GM23338 (cell line): Measurements from ENCODE around the gene ATP10A. TPM values are rescaled to one million over a fixed set of nuclear protein-coding genes. Genes with fewer than 3 reads are reported as not detected.

Experiments used
- ATAC-seq: fragments of 200-7000 bp; cut with Tn5 transposase; 3 replicates; pipeline ENCODE4 v1.9.1; 2020
- DNase-seq: peaks from one replicate; pipeline ENCODE4 v3.0.0-alpha.2; 2015; ENCODE audit warnings: low spot score
- H2AFZ ChIP-seq: fragments of 200-600 bp; sonication (generic); 2 replicates; pipeline ENCODE4 v1.8.0; 2016; ENCODE audit warnings: antibody characterized with exemption, mild to moderate bottlenecking, moderate library complexity
- H3F3A ChIP-seq: fragments of 200-600 bp; sonication (generic); replicated peaks from 2 replicates; pipeline ENCODE4 v1.8.0; 2017; ENCODE audit warnings: antibody characterized with exemption, mixed run types, low read depth
- H3K27ac ChIP-seq: fragments of 200-600 bp; sonication (generic); 2 replicates; pipeline ENCODE4 v1.6.1; 2016; ENCODE audit warnings: low read depth
- H3K27me3 ChIP-seq: fragments of 200-600 bp; sonication (generic); 2 replicates; pipeline ENCODE4 v1.8.0; 2016; ENCODE audit warnings: mild to moderate bottlenecking, mixed run types, moderate library complexity; ENCODE audit not compliant: insufficient read depth
- H3K36me3 ChIP-seq: fragments of 200-600 bp; sonication (generic); 2 replicates; pipeline ENCODE4 v1.8.0; 2016; ENCODE audit warnings: mild to moderate bottlenecking; ENCODE audit not compliant: insufficient read depth
- H3K4me1 ChIP-seq: fragments of 200-600 bp; sonication (generic); 2 replicates; pipeline ENCODE4 v1.8.0; 2016; ENCODE audit warnings: mild to moderate bottlenecking, moderate library complexity; ENCODE audit not compliant: insufficient read depth
- H3K4me2 ChIP-seq: fragments of 200-600 bp; sonication (generic); 2 replicates; pipeline ENCODE4 v1.7.1; 2017; ENCODE audit warnings: mixed run types
- H3K4me3 ChIP-seq: fragments of 200-600 bp; sonication (generic); 2 replicates; pipeline ENCODE4 v1.6.1; 2016; ENCODE audit warnings: mixed run types
- H3K79me2 ChIP-seq: fragments of 200-600 bp; sonication (generic); replicated peaks from 2 replicates; pipeline ENCODE4 v1.8.0; 2017; ENCODE audit warnings: mild to moderate bottlenecking; ENCODE audit not compliant: insufficient read depth
- H3K9me2 ChIP-seq: fragments of 200-600 bp; sonication (generic); 2 replicates; pipeline ENCODE4 v1.8.0; 2017; ENCODE audit not compliant: insufficient read depth
- H4K20me1 ChIP-seq: fragments of 200-600 bp; sonication (generic); replicated peaks from 2 replicates; pipeline ENCODE4 v1.8.0; 2017; ENCODE audit warnings: mild to moderate bottlenecking; ENCODE audit not compliant: insufficient read depth
- H3K27ac Mint-ChIP-seq: 2 replicates; pipeline ENCODE4 v1.8.0; 2020; ENCODE audit warnings: inconsistent platforms, mild to moderate bottlenecking, moderate library complexity, mixed read lengths
- H3K27me3 Mint-ChIP-seq: 3 replicates; pipeline ENCODE4 v1.8.0; 2022; ENCODE audit warnings: low read depth, mild to moderate bottlenecking, moderate library complexity, mixed read lengths, inconsistent platforms; ENCODE audit not compliant: insufficient read depth, poor library complexity
- H3K36me3 Mint-ChIP-seq: 3 replicates; pipeline ENCODE4 v1.8.0; 2021; ENCODE audit warnings: low read depth, mild to moderate bottlenecking, inconsistent platforms, moderate library complexity, mixed read lengths
- H3K4me1 Mint-ChIP-seq: 3 replicates; pipeline ENCODE4 v1.8.0; 2020; ENCODE audit warnings: mild to moderate bottlenecking, inconsistent platforms, mixed read lengths
- H3K4me3 Mint-ChIP-seq: 3 replicates; pipeline ENCODE4 v1.8.0; 2021; ENCODE audit warnings: moderate library complexity, mild to moderate bottlenecking, inconsistent platforms, mixed read lengths
- H3K9me3 Mint-ChIP-seq: 3 replicates; pipeline ENCODE4 v1.8.0; 2020; ENCODE audit warnings: moderate library complexity, mild to moderate bottlenecking, inconsistent platforms, mixed read lengths
- CREB1 ChIP-seq: fragments of 250-450 bp; sonication (Bioruptor Pico); IDR thresholded peaks from 2 replicates; pipeline ENCODE4 v1.5.0; 2020; ENCODE audit warnings: low read depth, mild to moderate bottlenecking, moderate library complexity
- EZH2 ChIP-seq: fragments of 200-600 bp; sonication (generic); IDR thresholded peaks from one replicate; pipeline ENCODE4 v1.8.0; 2017; ENCODE audit warnings: antibody characterized with exemption, mild to moderate bottlenecking, low read depth; ENCODE audit not compliant: unreplicated experiment
- EZH2phosphoT487 ChIP-seq: fragments of 200-600 bp; sonication (generic); IDR thresholded peaks from one replicate; pipeline ENCODE4 v1.8.1; 2018; ENCODE audit warnings: antibody characterized with exemption; ENCODE audit not compliant: unreplicated experiment
- JUNB ChIP-seq: IDR thresholded peaks from one replicate; pipeline ENCODE4 v1.6.1; 2016; ENCODE audit warnings: antibody characterized with exemption; ENCODE audit not compliant: unreplicated experiment
- NANOG ChIP-seq: IDR thresholded peaks from 2 replicates; pipeline ENCODE4 v1.6.1; 2016; ENCODE audit warnings: antibody characterized with exemption, borderline replicate concordance
- POLR2AphosphoS5 ChIP-seq: IDR thresholded peaks from 2 replicates; pipeline ENCODE4 v1.6.1; 2016; ENCODE audit warnings: antibody characterized with exemption, low read depth
- STAT1 ChIP-seq: IDR thresholded peaks from one replicate; pipeline ENCODE4 v1.6.1; 2016; ENCODE audit warnings: antibody characterized with exemption; ENCODE audit not compliant: unreplicated experiment
- ZNF114 ChIP-seq: fragments of 250-450 bp; sonication (Bioruptor Pico); IDR thresholded peaks from 2 replicates; pipeline ENCODE4 v1.5.0; 2020; ENCODE audit warnings: mild to moderate bottlenecking, moderate library complexity
- ZNF331 ChIP-seq: fragments of 250-450 bp; sonication (Bioruptor Pico); IDR thresholded peaks from 2 replicates; pipeline ENCODE4 v1.5.0; 2020; ENCODE audit warnings: low read depth, mild to moderate bottlenecking, moderate library complexity
- polyA plus RNA-seq: library from polyadenylated mRNA; unstranded; fragments of >200 nt; fragmentation: Nextera tagmentation; extraction: Ambion mirVana; gene quantifications from 2 replicates; pipeline ENCODE4 v1.2.1, GENCODE V29; 2016
- total RNA-seq: library from RNA; depleted of rRNA; stranded (reverse); fragments of >200 nt; shearing (Covaris generic); gene quantifications from 2 replicates; pipeline ENCODE4 v1.2.3, GENCODE V29; 2014
- TF ChIP-seq, protein P1 (sequence below): IDR thresholded peaks from 2 replicates; pipeline ENCODE4 v1.6.1; 2016; ENCODE audit warnings: antibody characterized with exemption
- TF ChIP-seq, protein P2 (sequence below), 2 experiments: fragments of 200-600 bp in 1 of 2; sonication (generic) in 1 of 2; conservative IDR thresholded peaks; 2 replicates each; pipeline versions ENCODE4 v1.5.1 to v1.6.1; 2016 to 2017; ENCODE audit warnings: antibody characterized with exemption in 2 of 2, low read depth in 2 of 2, mild to moderate bottlenecking in 2 of 2, moderate library complexity in 1 of 2
- TF ChIP-seq, protein P3 (sequence below): fragments of 250-450 bp; sonication (Bioruptor Pico); IDR thresholded peaks from 2 replicates; pipeline ENCODE4 v1.5.0; 2020; ENCODE audit warnings: mild to moderate bottlenecking, moderate library complexity
- TF ChIP-seq, protein P4 (sequence below): IDR thresholded peaks from one replicate; pipeline ENCODE4 v1.6.1; 2018; ENCODE audit warnings: antibody characterized with exemption; ENCODE audit not compliant: unreplicated experiment

Gene ATP10A
- total and polyA plus RNA-seq, 2 experiments from 2014 or later = 0.36 to 5.6 TPM

DNA sequence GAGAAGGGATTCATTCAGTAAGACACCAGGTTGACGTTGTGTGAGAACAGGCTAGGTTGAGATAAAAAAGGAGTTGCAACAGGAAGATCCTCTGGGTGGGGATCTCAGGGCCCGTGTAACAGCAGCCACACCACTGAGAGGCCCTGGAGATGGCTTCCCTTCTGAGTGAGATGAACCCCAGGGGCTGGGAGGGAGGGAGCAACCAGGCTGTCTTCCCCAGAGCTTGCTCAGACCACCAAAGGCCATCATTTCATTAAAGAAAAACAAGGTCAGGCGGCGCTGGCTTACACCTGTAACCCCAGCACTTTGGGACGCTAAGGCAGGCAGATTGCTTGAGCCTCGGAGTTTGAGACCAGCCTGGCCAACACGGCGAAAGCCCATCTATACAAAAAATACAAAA is 187.7 kb downstream of the ATP10A start:
- H3K4me3 Mint-ChIP-seq = no peak overlapping the region; the same call in 2 of the 3 replicates
- Histone ChIP-seq H4K20me1 (no peaks in the 10 kb centered on the region), H3K4me1 (peaks cover 15% of the 10 kb centered on the region), H3K9me2 (no peaks in the 10 kb centered on the region), H3K36me3 (no peaks in the 10 kb centered on the region), H3K4me3 (no peak overlapping the region), H3K27me3 (no peaks in the 10 kb centered on the region), H3K27ac (no peak overlapping the region), H2AFZ (no peak overlapping the region), H3K79me2 (no peaks in the 10 kb centered on the region), H3K4me2 (no peak overlapping the region), H3F3A (no peaks in the 10 kb centered on the region)
- peaks cover 7% of the 10 kb centered on the region for H3K27me3 Mint-ChIP-seq
- peaks cover 41% of the 10 kb centered on the region for H3K4me1 Mint-ChIP-seq
- ATAC-seq (no peak), DNase-seq (no peak)
- TF ChIP-seq, protein P1, sequence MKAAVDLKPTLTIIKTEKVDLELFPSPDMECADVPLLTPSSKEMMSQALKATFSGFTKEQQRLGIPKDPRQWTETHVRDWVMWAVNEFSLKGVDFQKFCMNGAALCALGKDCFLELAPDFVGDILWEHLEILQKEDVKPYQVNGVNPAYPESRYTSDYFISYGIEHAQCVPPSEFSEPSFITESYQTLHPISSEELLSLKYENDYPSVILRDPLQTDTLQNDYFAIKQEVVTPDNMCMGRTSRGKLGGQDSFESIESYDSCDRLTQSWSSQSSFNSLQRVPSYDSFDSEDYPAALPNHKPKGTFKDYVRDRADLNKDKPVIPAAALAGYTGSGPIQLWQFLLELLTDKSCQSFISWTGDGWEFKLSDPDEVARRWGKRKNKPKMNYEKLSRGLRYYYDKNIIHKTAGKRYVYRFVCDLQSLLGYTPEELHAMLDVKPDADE = no peak
- no peak for TF ChIP-seq NANOG
- no peak for TF ChIP-seq EZH2phosphoT487
- TF ChIP-seq, protein P2, sequence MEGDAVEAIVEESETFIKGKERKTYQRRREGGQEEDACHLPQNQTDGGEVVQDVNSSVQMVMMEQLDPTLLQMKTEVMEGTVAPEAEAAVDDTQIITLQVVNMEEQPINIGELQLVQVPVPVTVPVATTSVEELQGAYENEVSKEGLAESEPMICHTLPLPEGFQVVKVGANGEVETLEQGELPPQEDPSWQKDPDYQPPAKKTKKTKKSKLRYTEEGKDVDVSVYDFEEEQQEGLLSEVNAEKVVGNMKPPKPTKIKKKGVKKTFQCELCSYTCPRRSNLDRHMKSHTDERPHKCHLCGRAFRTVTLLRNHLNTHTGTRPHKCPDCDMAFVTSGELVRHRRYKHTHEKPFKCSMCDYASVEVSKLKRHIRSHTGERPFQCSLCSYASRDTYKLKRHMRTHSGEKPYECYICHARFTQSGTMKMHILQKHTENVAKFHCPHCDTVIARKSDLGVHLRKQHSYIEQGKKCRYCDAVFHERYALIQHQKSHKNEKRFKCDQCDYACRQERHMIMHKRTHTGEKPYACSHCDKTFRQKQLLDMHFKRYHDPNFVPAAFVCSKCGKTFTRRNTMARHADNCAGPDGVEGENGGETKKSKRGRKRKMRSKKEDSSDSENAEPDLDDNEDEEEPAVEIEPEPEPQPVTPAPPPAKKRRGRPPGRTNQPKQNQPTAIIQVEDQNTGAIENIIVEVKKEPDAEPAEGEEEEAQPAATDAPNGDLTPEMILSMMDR (conservative IDR thresholded peaks at IDR 0.05; ENCODE audit: low read depth in 2 of 2) = no peak
- no peak for TF ChIP-seq JUNB
- TF ChIP-seq STAT1 = no peak
- no peak for TF ChIP-seq EZH2
- no peak for TF ChIP-seq ZNF114 (CRISPR knock-in tag)
- TF ChIP-seq, protein P3, sequence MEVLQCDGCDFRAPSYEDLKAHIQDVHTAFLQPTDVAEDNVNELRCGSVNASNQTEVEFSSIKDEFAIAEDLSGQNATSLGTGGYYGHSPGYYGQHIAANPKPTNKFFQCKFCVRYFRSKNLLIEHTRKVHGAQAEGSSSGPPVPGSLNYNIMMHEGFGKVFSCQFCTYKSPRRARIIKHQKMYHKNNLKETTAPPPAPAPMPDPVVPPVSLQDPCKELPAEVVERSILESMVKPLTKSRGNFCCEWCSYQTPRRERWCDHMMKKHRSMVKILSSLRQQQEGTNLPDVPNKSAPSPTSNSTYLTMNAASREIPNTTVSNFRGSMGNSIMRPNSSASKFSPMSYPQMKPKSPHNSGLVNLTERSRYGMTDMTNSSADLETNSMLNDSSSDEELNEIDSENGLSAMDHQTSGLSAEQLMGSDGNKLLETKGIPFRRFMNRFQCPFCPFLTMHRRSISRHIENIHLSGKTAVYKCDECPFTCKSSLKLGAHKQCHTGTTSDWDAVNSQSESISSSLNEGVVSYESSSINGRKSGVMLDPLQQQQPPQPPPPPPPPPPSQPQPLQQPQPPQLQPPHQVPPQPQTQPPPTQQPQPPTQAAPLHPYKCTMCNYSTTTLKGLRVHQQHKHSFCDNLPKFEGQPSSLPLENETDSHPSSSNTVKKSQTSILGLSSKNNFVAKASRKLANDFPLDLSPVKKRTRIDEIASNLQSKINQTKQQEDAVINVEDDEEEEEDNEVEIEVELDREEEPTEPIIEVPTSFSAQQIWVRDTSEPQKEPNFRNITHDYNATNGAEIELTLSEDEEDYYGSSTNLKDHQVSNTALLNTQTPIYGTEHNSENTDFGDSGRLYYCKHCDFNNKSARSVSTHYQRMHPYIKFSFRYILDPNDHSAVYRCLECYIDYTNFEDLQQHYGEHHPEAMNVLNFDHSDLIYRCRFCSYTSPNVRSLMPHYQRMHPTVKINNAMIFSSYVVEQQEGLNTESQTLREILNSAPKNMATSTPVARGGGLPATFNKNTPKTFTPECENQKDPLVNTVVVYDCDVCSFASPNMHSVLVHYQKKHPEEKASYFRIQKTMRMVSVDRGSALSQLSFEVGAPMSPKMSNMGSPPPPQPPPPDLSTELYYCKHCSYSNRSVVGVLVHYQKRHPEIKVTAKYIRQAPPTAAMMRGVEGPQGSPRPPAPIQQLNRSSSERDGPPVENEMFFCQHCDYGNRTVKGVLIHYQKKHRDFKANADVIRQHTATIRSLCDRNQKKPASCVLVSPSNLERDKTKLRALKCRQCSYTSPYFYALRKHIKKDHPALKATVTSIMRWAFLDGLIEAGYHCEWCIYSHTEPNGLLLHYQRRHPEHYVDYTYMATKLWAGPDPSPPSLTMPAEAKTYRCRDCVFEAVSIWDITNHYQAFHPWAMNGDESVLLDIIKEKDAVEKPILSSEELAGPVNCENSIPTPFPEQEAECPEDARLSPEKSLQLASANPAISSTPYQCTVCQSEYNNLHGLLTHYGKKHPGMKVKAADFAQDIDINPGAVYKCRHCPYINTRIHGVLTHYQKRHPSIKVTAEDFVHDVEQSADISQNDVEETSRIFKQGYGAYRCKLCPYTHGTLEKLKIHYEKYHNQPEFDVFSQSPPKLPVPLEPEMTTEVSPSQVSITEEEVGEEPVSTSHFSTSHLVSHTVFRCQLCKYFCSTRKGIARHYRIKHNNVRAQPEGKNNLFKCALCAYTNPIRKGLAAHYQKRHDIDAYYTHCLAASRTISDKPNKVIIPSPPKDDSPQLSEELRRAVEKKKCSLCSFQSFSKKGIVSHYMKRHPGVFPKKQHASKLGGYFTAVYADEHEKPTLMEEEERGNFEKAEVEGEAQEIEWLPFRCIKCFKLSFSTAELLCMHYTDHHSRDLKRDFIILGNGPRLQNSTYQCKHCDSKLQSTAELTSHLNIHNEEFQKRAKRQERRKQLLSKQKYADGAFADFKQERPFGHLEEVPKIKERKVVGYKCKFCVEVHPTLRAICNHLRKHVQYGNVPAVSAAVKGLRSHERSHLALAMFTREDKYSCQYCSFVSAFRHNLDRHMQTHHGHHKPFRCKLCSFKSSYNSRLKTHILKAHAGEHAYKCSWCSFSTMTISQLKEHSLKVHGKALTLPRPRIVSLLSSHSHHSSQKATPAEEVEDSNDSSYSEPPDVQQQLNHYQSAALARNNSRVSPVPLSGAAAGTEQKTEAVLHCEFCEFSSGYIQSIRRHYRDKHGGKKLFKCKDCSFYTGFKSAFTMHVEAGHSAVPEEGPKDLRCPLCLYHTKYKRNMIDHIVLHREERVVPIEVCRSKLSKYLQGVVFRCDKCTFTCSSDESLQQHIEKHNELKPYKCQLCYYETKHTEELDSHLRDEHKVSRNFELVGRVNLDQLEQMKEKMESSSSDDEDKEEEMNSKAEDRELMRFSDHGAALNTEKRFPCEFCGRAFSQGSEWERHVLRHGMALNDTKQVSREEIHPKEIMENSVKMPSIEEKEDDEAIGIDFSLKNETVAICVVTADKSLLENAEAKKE (CRISPR knock-in tag) = no peak
- no peak for TF ChIP-seq POLR2AphosphoS5
- TF ChIP-seq, protein P4, sequence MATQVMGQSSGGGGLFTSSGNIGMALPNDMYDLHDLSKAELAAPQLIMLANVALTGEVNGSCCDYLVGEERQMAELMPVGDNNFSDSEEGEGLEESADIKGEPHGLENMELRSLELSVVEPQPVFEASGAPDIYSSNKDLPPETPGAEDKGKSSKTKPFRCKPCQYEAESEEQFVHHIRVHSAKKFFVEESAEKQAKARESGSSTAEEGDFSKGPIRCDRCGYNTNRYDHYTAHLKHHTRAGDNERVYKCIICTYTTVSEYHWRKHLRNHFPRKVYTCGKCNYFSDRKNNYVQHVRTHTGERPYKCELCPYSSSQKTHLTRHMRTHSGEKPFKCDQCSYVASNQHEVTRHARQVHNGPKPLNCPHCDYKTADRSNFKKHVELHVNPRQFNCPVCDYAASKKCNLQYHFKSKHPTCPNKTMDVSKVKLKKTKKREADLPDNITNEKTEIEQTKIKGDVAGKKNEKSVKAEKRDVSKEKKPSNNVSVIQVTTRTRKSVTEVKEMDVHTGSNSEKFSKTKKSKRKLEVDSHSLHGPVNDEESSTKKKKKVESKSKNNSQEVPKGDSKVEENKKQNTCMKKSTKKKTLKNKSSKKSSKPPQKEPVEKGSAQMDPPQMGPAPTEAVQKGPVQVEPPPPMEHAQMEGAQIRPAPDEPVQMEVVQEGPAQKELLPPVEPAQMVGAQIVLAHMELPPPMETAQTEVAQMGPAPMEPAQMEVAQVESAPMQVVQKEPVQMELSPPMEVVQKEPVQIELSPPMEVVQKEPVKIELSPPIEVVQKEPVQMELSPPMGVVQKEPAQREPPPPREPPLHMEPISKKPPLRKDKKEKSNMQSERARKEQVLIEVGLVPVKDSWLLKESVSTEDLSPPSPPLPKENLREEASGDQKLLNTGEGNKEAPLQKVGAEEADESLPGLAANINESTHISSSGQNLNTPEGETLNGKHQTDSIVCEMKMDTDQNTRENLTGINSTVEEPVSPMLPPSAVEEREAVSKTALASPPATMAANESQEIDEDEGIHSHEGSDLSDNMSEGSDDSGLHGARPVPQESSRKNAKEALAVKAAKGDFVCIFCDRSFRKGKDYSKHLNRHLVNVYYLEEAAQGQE = no peak
- no peak for TF ChIP-seq CREB1 (CRISPR knock-in tag)
- no peak for TF ChIP-seq ZNF331
- H3K9me3 Mint-ChIP-seq = no peaks in the 10 kb centered on the region; the same call in 2 of the 3 replicates
- no peak overlapping the region for H3K27ac Mint-ChIP-seq
- H3K36me3 Mint-ChIP-seq = peaks cover 5% of the 10 kb centered on the region; the same call in 1 of the 3 replicates
